GM12875 (cell line): ENCODE results near the gene SIRPG.

Experiments used
- H3K4me3 ChIP-seq: one replicate; pipeline ENCODE4 v1.5.1; 2011; ENCODE audit warnings: low read depth, low read length, control low read depth
- TF ChIP-seq, protein P1 (sequence below): IDR thresholded peaks from 2 replicates; pipeline ENCODE4 v1.5.1; 2011; ENCODE audit warnings: low read depth, mild to moderate bottlenecking, control low read depth, inconsistent platforms, low read length, moderate library complexity, borderline replicate concordance; ENCODE audit not compliant: insufficient read depth

The SIRPG gene

DNA sequence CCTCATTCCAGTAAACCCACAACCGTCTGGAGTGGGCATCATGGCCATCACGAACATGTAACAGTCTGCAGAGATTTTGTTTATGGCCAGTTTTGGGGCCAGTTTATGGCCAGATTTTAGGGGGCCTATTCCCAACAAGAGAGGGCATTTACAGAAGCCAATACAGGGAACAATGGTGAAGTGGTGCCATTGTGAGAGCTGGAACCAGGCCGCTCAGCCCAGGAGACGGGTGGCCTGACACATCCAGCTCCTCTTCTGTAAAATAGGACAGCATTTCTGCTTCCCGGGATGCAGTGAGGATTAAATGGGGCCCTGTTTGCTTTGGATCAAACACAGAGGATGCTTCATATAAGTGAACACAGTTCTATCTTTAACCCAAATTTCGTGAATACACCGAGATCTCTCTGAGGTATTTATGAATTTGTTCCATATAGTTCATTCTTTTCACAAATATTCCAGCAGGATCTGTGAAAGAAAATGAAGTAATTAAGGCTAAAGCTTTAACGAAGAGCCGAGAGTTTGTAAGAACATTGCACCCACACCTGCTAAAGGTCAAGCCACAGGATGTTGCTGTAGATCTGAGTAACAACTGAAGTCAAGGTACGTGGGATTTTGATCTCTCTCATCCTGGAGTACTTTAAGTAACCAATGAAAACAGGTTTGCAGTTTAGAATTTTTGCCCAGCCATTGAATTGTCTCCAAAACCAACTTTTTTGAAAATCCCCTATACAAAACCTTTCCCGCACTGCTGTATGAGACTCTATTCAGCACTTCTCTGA is 14.5 kb upstream of the SIRPG start:
- TF ChIP-seq, protein P1, sequence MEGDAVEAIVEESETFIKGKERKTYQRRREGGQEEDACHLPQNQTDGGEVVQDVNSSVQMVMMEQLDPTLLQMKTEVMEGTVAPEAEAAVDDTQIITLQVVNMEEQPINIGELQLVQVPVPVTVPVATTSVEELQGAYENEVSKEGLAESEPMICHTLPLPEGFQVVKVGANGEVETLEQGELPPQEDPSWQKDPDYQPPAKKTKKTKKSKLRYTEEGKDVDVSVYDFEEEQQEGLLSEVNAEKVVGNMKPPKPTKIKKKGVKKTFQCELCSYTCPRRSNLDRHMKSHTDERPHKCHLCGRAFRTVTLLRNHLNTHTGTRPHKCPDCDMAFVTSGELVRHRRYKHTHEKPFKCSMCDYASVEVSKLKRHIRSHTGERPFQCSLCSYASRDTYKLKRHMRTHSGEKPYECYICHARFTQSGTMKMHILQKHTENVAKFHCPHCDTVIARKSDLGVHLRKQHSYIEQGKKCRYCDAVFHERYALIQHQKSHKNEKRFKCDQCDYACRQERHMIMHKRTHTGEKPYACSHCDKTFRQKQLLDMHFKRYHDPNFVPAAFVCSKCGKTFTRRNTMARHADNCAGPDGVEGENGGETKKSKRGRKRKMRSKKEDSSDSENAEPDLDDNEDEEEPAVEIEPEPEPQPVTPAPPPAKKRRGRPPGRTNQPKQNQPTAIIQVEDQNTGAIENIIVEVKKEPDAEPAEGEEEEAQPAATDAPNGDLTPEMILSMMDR = no peak
- H3K4me3 ChIP-seq = no peak overlapping the region

DNA sequence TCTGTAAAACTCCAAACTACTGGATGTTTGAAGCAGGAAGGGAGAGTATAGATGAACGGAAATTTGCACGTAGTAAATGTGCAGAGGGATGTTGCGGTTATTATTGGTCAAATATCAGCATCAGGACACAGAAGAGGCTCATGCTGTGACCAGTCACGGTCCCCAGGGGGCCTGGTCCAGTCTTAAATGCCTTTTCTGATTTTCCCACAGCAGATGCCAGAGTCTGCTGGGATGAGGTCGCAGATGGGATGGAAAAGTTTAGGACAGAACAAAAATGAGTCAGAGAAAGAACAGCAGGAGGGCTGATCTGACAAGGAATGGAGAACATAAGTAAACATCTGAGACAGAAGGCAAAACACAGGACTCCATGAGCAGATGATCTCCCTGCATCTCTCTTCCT is 11.7 kb upstream of the SIRPG start:
- no peak overlapping the region for H3K4me3 ChIP-seq
- TF ChIP-seq, protein P1 = no peak

DNA sequence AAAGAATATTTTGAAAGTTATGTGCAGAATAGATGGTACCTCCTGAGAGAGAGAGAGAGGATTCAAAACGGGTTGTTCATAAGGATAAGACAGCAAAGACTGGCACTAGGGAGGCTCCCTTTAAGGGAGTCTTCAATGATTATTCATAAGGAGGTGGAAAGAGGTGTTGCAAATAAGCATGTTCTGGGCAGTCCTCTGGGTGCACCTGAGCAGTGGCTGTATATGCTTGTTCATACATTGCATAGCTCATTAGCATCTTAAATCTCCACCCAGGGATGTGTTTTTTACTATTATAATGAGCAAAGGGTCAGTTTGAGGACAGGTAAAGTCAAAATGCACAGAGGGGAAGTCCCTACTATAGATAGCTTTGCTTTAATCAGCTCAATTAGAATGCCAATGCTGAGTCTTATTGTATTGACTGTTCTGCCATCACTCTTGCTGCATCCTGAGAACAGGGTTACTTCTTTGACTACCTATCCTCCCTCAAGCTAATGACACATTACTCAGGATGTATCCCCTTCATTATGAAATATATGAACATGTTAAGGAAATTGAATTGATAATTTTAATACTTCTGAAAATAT is 10.0 kb upstream of the SIRPG start:
- TF ChIP-seq, protein P1 = no peak
- H3K4me3 ChIP-seq = no peak overlapping the region

DNA sequence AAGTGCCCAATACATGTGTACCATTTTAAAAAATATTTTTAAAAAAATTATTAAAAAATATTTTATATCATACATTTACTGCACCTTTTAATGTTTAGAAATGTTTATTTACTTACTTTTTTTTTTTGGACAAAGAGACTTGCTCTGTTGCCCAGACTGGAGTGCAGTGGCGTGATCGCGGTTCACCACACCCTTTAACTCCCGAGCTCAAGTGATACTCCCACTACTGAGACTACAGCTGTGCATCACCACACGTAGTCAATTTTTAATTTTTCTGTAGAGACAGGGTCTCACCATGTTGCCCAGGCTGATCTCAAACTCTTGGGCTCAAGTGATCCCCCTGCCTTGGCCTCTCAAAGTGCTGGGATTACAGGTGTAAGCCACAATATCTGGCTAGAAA is 9.2 kb upstream of the SIRPG start:
- TF ChIP-seq, protein P1 = no peak
- H3K4me3 ChIP-seq = no peak overlapping the region

DNA sequence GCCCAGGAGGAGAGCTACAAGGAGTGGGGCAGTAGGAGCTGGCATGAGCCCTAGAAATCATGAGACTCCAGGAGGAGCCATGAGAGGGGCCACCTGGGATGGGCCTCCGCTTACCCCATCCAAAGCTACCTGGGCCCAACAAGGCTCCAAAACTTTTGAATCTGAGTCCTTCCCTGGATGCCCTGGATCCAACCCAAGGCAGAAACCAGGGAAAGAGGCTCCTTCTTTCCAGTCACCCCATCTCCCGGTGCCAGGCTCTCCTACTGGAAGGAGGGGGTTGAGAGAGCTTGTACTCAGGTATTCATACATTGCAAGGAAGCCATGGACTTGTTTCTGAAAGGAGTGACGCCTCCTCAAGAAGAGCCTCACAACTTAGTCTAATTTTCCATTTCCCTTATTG is 7.8 kb upstream of the SIRPG start:
- no peak overlapping the region for H3K4me3 ChIP-seq
- TF ChIP-seq, protein P1 = no peak

DNA sequence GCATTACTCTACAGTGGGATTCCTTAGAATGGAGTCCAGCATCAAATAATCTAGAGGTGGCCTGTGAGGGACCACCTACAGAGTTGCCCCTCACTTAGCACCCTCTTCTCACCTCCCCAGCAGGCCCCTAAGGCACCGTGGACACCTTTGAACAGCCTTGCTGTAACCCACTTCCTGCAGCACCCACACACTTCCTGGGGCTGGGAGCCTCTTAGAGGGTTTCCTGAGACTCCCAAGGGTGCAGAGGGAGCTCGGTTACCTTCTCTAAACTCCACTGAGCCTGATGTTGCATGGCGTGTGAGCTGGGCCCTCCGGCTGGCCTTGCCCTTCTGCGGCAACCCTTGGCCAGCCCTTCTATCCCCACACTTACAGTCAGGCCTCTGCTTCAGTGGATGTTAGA is 7.3 kb upstream of the SIRPG start:
- no peak overlapping the region for H3K4me3 ChIP-seq

More for the DNA sequence above, 7.3 kb upstream of the SIRPG start:
- TF ChIP-seq, protein P1 = no peak
